GM18498 (cell line): ENCODE data around the gene DOCK3.
"Not testable (repeated sequence)": the region's sequence is repeated elsewhere in the genome, so short reads cannot be mapped to it uniquely, and the experiment has no call there.

Experiments used
- ATAC-seq: cut with Tn5 transposase; IDR thresholded peaks from one replicate; pipeline ENCODE4 v1.9.1; 2021; ENCODE audit warnings: mild to moderate bottlenecking, moderate library complexity; ENCODE audit not compliant: unreplicated experiment

DOCK3 gene

GRCh38 chr3:51381333-51381705, 706.6 kb downstream of the DOCK3 start:
- no peak for ATAC-seq

- ATAC-seq: no peak
Measured at GRCh38 chr3:51382076-51382745, 707.5 kb downstream of the DOCK3 start.

- no peak for ATAC-seq
Measured at GRCh38 chr3:51382947-51383578, 708.3 kb downstream of the DOCK3 start.

GRCh38 chr3:51384055-51384725, 709.5 kb downstream of the DOCK3 start:
- peak; percentile 22 for ATAC-seq

GRCh38 chr3:51384726-51385473, 710.2 kb downstream of the DOCK3 start, which contains the start of gene MANF:
MANF (plus strand) TSS chr3:51385291; CDS start chr3:51385343, 52 bp downstream.
- ATAC-seq: peak; percentile 95

- ATAC-seq: no peak
Measured at GRCh38 chr3:51385621-51386091, 710.9 kb downstream of the DOCK3 start.

- no peak for ATAC-seq
Measured at GRCh38 chr3:51386159-51386851, 711.6 kb downstream of the DOCK3 start.

- no peak for ATAC-seq
Measured at GRCh38 chr3:51386852-51387229, 712.1 kb downstream of the DOCK3 start.

GRCh38 chr3:51387281-51387680, 712.6 kb downstream of the DOCK3 start:
- ATAC-seq: not testable (repeated sequence)

- no peak for ATAC-seq
Measured at GRCh38 chr3:51388286-51389029, 713.7 kb downstream of the DOCK3 start.

- no peak for ATAC-seq
Measured at GRCh38 chr3:51389423-51390183, 714.9 kb downstream of the DOCK3 start.

GRCh38 chr3:51390246-51391074, 715.7 kb downstream of the DOCK3 start:
- peak; percentile 9 for ATAC-seq

- ATAC-seq: peak; percentile 92
Measured at GRCh38 chr3:51391075-51391565, 716.4 kb downstream of the DOCK3 start, which contains the start of gene RBM15B. RBM15B (plus strand) TSS chr3:51391285; CDS start chr3:51391400, 115 bp downstream.

GRCh38 chr3:51391566-51392354, 717.0 kb downstream of the DOCK3 start:
- ATAC-seq: peak; percentile 20

- ATAC-seq: no peak
Measured at GRCh38 chr3:51392355-51393133, 717.8 kb downstream of the DOCK3 start.

- no peak for ATAC-seq
Measured at GRCh38 chr3:51393134-51393495, 718.4 kb downstream of the DOCK3 start.

- no peak for ATAC-seq
Measured at GRCh38 chr3:51393564-51393963, 718.8 kb downstream of the DOCK3 start.
